Neural cell (in vitro differentiated cells): Measurements from ENCODE around the gene GBP2. TPM values are rescaled to one million over a fixed set of nuclear protein-coding genes. Genes with fewer than 3 reads are reported as not detected.

ENCODE experiments used
- H2AFZ ChIP-seq: fragments of 200-600, 300-800 bp; sonication (generic), shearing (Covaris generic); 2 replicates; pipeline ENCODE4 v1.6.0; 2014; ENCODE audit warnings: low read depth, mild to moderate bottlenecking, antibody characterized with exemption, low read length, moderate library complexity
- H3F3A ChIP-seq: fragments of 200-600 bp; shearing (Covaris generic); 2 replicates; pipeline ENCODE4 v1.6.1; 2016; ENCODE audit warnings: mild to moderate bottlenecking, moderate library complexity, mixed read lengths, antibody characterized with exemption, low read length; ENCODE audit not compliant: insufficient read depth, poor library complexity, severe bottlenecking
- H3K27ac ChIP-seq: fragments of 200-600, 300-800 bp; sonication (generic), shearing (Covaris generic); 2 replicates; pipeline ENCODE4 v1.5.1; 2014; ENCODE audit warnings: mild to moderate bottlenecking, low read length, moderate library complexity
- H3K27me3 ChIP-seq: fragments of 300-800, 200-600 bp; sonication (generic), shearing (Covaris generic); 2 replicates; pipeline ENCODE4 v1.6.0; 2014; ENCODE audit warnings: mild to moderate bottlenecking, low read depth, low read length, moderate library complexity; ENCODE audit not compliant: insufficient read depth
- H3K36me3 ChIP-seq: fragments of 300-800, 200-600 bp; sonication (generic), shearing (Covaris generic); 2 replicates; pipeline ENCODE4 v1.5.1; 2014; ENCODE audit warnings: mild to moderate bottlenecking, antibody characterized with exemption, low read length, moderate library complexity; ENCODE audit not compliant: insufficient read depth
- H3K4me2 ChIP-seq: fragments of 300-800, 200-600 bp; sonication (generic), shearing (Covaris generic); 2 replicates; pipeline ENCODE4 v1.6.0; 2014; ENCODE audit warnings: mild to moderate bottlenecking, low read length
- H3K4me3 ChIP-seq: fragments of 300-800, 200-600 bp; sonication (generic), shearing (Covaris generic); 2 replicates; pipeline ENCODE4 v1.5.1; 2014; ENCODE audit warnings: mild to moderate bottlenecking, low read length, moderate library complexity
- H3K79me2 ChIP-seq: fragments of 200-600 bp; shearing (Covaris generic); replicated peaks from 2 replicates; pipeline ENCODE4 v1.6.0; 2014; ENCODE audit warnings: mild to moderate bottlenecking, low read length, moderate library complexity; ENCODE audit not compliant: insufficient read depth
- H3K9ac ChIP-seq: fragments of 300-800, 200-600 bp; sonication (generic), shearing (Covaris generic); 2 replicates; pipeline ENCODE4 v1.6.1; 2016; ENCODE audit warnings: mild to moderate bottlenecking, low read length, mixed read lengths
- H3K9me2 ChIP-seq: fragments of 200-600 bp; shearing (Covaris generic); 2 replicates; pipeline ENCODE4 v1.6.1; 2016; ENCODE audit warnings: mild to moderate bottlenecking, low read length, mixed read lengths; ENCODE audit not compliant: insufficient read depth
- H3K9me3 ChIP-seq: fragments of 200-600, 300-800 bp; sonication (generic), shearing (Covaris generic); 2 replicates; pipeline ENCODE4 v1.6.1; 2016; ENCODE audit warnings: mild to moderate bottlenecking, mixed run types, low read length, moderate library complexity, mixed read lengths
- H4K20me1 ChIP-seq: fragments of 200-600 bp; shearing (Covaris generic); 2 replicates; pipeline ENCODE4 v1.6.1; 2016; ENCODE audit warnings: mild to moderate bottlenecking, mixed run types; ENCODE audit not compliant: insufficient read depth
- EP300 ChIP-seq: fragments of 450-650 bp; conservative IDR thresholded peaks from 2 replicates; pipeline ENCODE4 v1.6.1; 2014; ENCODE audit warnings: antibody characterized with exemption, mild to moderate bottlenecking, moderate library complexity; ENCODE audit not compliant: poor library complexity, severe bottlenecking
- EZH2 ChIP-seq: fragments of 200-600, 300-800 bp; shearing (Covaris generic), sonication (generic); IDR thresholded peaks from 2 replicates; pipeline ENCODE4 v1.6.1; 2014; ENCODE audit warnings: antibody characterized with exemption, low read length, borderline replicate concordance, mild to moderate bottlenecking; ENCODE audit not compliant: insufficient read depth, poor library complexity, severe bottlenecking
- MXI1 ChIP-seq: fragments of 450-650 bp; conservative IDR thresholded peaks from 2 replicates; pipeline ENCODE4 v1.6.1; 2014; ENCODE audit warnings: antibody characterized with exemption, mild to moderate bottlenecking; ENCODE audit not compliant: poor library complexity, severe bottlenecking
- POLR2AphosphoS5 ChIP-seq: IDR thresholded peaks from 2 replicates; pipeline ENCODE4 v1.6.1; 2012
- RAD21 ChIP-seq: fragments of 450-650 bp; conservative IDR thresholded peaks from 2 replicates; pipeline ENCODE4 v1.6.1; 2014; ENCODE audit warnings: antibody characterized with exemption, mild to moderate bottlenecking, moderate library complexity
- SMC3 ChIP-seq: fragments of 450-650 bp; conservative IDR thresholded peaks from 2 replicates; pipeline ENCODE4 v1.6.1; 2014; ENCODE audit warnings: antibody characterized with exemption, mild to moderate bottlenecking, moderate library complexity; ENCODE audit not compliant: poor library complexity
- TAF1 ChIP-seq: IDR thresholded peaks from 2 replicates; pipeline ENCODE4 v1.6.1; 2012; ENCODE audit warnings: low read depth
- polyA plus RNA-seq: library from polyadenylated mRNA; depleted of rRNA; stranded (reverse); fragments of >200 nt; gene quantifications from 2 replicates; pipeline ENCODE4 v1.2.3, GENCODE V29; 2014
- TF ChIP-seq, protein P1 (sequence below): IDR thresholded peaks from 2 replicates; pipeline ENCODE4 v1.6.1; 2012; ENCODE audit warnings: borderline replicate concordance
- TF ChIP-seq, protein P2 (sequence below): fragments of 450-650 bp; IDR thresholded peaks from 2 replicates; pipeline ENCODE4 v1.5.1; 2014; ENCODE audit warnings: antibody characterized with exemption, mild to moderate bottlenecking, moderate library complexity; ENCODE audit not compliant: poor library complexity, severe bottlenecking

GBP2 gene
- polyA plus RNA-seq, 1 donor from 2014 or later: not detected

DNA sequence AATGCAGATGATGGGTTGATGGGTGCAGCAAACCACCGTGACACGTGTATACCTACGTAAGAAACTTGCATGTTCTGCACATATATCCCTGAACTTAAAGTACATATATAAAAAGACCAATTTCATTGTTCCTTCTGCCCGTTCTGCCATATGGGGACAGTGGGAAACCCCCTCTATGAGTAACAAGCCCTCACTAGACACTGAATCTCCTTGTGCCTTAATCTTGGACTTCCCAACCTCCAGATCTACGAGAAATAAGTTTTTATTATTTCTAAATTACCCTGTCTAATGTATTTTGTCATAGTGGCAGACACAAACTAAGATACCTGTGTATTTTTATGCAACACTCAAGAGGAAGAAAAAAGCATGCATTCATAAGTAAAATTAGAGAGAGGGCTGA is 39.9 kb upstream of the GBP2 start:
- H3K4me3 ChIP-seq: no peak overlapping the region
- H3K4me2 ChIP-seq: no peak overlapping the region
- H3K9me3 ChIP-seq: no peaks in the 10 kb centered on the region
- H3K79me2 ChIP-seq: no peaks in the 10 kb centered on the region
- no peaks in the 10 kb centered on the region for H3K36me3 ChIP-seq
- H3K27me3 ChIP-seq: no peaks in the 10 kb centered on the region
- H3K9me2 ChIP-seq: no peaks in the 10 kb centered on the region
- H3F3A ChIP-seq: no peaks in the 10 kb centered on the region
- H4K20me1 ChIP-seq: no peaks in the 10 kb centered on the region
- TF ChIP-seq RAD21 (no peak), EZH2 (no peak), POLR2AphosphoS5 (no peak), EP300 (no peak), TAF1 (no peak), MXI1 (no peak), SMC3 (no peak)
- TF ChIP-seq, protein P1, sequence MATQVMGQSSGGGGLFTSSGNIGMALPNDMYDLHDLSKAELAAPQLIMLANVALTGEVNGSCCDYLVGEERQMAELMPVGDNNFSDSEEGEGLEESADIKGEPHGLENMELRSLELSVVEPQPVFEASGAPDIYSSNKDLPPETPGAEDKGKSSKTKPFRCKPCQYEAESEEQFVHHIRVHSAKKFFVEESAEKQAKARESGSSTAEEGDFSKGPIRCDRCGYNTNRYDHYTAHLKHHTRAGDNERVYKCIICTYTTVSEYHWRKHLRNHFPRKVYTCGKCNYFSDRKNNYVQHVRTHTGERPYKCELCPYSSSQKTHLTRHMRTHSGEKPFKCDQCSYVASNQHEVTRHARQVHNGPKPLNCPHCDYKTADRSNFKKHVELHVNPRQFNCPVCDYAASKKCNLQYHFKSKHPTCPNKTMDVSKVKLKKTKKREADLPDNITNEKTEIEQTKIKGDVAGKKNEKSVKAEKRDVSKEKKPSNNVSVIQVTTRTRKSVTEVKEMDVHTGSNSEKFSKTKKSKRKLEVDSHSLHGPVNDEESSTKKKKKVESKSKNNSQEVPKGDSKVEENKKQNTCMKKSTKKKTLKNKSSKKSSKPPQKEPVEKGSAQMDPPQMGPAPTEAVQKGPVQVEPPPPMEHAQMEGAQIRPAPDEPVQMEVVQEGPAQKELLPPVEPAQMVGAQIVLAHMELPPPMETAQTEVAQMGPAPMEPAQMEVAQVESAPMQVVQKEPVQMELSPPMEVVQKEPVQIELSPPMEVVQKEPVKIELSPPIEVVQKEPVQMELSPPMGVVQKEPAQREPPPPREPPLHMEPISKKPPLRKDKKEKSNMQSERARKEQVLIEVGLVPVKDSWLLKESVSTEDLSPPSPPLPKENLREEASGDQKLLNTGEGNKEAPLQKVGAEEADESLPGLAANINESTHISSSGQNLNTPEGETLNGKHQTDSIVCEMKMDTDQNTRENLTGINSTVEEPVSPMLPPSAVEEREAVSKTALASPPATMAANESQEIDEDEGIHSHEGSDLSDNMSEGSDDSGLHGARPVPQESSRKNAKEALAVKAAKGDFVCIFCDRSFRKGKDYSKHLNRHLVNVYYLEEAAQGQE: no peak
- TF ChIP-seq, protein P2, sequence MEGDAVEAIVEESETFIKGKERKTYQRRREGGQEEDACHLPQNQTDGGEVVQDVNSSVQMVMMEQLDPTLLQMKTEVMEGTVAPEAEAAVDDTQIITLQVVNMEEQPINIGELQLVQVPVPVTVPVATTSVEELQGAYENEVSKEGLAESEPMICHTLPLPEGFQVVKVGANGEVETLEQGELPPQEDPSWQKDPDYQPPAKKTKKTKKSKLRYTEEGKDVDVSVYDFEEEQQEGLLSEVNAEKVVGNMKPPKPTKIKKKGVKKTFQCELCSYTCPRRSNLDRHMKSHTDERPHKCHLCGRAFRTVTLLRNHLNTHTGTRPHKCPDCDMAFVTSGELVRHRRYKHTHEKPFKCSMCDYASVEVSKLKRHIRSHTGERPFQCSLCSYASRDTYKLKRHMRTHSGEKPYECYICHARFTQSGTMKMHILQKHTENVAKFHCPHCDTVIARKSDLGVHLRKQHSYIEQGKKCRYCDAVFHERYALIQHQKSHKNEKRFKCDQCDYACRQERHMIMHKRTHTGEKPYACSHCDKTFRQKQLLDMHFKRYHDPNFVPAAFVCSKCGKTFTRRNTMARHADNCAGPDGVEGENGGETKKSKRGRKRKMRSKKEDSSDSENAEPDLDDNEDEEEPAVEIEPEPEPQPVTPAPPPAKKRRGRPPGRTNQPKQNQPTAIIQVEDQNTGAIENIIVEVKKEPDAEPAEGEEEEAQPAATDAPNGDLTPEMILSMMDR: no peak
- no peak overlapping the region for H3K27ac ChIP-seq
- H2AFZ ChIP-seq: no peak overlapping the region
- H3K9ac ChIP-seq: no peak overlapping the region

DNA sequence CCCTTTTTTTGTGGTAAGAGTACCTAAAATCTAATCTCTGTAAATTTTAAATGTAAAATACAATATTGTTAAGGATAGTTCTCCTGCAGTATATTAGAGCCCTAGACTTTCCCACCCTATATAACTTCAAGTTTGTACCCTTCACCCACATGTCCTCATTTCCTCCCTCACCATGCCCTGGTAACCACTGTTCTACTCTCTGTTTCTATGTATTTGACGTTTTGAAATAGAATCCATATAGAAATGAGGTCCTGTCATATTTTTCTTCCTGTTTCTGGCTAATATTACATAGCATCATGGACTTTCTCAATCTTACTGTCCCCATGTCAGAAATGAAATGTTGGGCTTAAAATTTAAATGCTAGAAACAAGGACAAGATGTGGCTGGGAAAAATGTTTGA is 25.1 kb upstream of the GBP2 start:
- H3K27ac ChIP-seq: no peak overlapping the region
- no peaks in the 10 kb centered on the region for H3K9me2 ChIP-seq
- H4K20me1 ChIP-seq: no peaks in the 10 kb centered on the region
- no peak overlapping the region for H3K9ac ChIP-seq
- no peak overlapping the region for H3K4me3 ChIP-seq
- H3K36me3 ChIP-seq: no peaks in the 10 kb centered on the region
- TF ChIP-seq, protein P2: no peak
- TF ChIP-seq MXI1 (no peak), EP300 (no peak), RAD21 (no peak), TAF1 (no peak), EZH2 (no peak), SMC3 (no peak)
- TF ChIP-seq, protein P1: no peak
- H2AFZ ChIP-seq: no peak overlapping the region
- no peak overlapping the region for H3K4me2 ChIP-seq
- H3K27me3 ChIP-seq: no peaks in the 10 kb centered on the region
- no peaks in the 10 kb centered on the region for H3K9me3 ChIP-seq
- no peaks in the 10 kb centered on the region for H3F3A ChIP-seq
- H3K79me2 ChIP-seq: no peaks in the 10 kb centered on the region
